IPS-18c (cell line): ENCODE results near the gene AGTPBP1.
"Not testable (repeated sequence)": the region's sequence is repeated elsewhere in the genome, so short reads cannot be mapped to it uniquely, and the experiment has no call there.

Source experiments
- H3K4me3 ChIP-seq: 2 replicates; pipeline ENCODE4 v1.7.0; 2013; ENCODE audit warnings: low read depth, mild to moderate bottlenecking, low read length, moderate library complexity; ENCODE audit not compliant: insufficient read depth
- H3K9me3 ChIP-seq: one replicate; pipeline ENCODE4 v1.6.1; 2013; ENCODE audit warnings: mild to moderate bottlenecking, low read length, moderate library complexity; ENCODE audit not compliant: control insufficient read depth, insufficient read depth

The AGTPBP1 gene

GRCh38 chr9:85741875-85742596 lies at the start of gene AGTPBP1:
Gene AGTPBP1 (minus strand): TSS chr9:85741954. CDS start chr9:85712533, 29,421 bp downstream.
- peak within 1 kb of the TSS; percentile 94 for H3K4me3 ChIP-seq
- H3K9me3 ChIP-seq = no peaks in the 10 kb centered on the region

GRCh38 chr9:85786116-85786515 lies 44.4 kb upstream of the AGTPBP1 start:
- not testable (repeated sequence) for H3K4me3 ChIP-seq, H3K9me3 ChIP-seq

GRCh38 chr9:85773844-85774243 lies 32.1 kb upstream of the AGTPBP1 start:
- H3K4me3 ChIP-seq, H3K9me3 ChIP-seq: not testable (repeated sequence)

- not testable (repeated sequence) for H3K4me3 ChIP-seq
Observed at GRCh38 chr9:85761802-85762201, 20.0 kb upstream of the AGTPBP1 start.

GRCh38 chr9:85757716-85758115 lies 16.0 kb upstream of the AGTPBP1 start:
- not testable (repeated sequence) for H3K4me3 ChIP-seq, H3K9me3 ChIP-seq

More at GRCh38 chr9:85761802-85762201, 20.0 kb upstream of the AGTPBP1 start:
- not testable (repeated sequence) for H3K9me3 ChIP-seq

GRCh38 chr9:85756216-85756615 lies 14.5 kb upstream of the AGTPBP1 start:
- not testable (repeated sequence) for H3K9me3 ChIP-seq, H3K4me3 ChIP-seq

GRCh38 chr9:85746309-85746708 lies 4.6 kb upstream of the AGTPBP1 start:
- no peaks in the 10 kb centered on the region for H3K9me3 ChIP-seq
- H3K4me3 ChIP-seq = no peak overlapping the region

GRCh38 chr9:85745203-85745602 lies 3.4 kb upstream of the AGTPBP1 start:
- no peaks in the 10 kb centered on the region for H3K9me3 ChIP-seq
- H3K4me3 ChIP-seq = no peak overlapping the region

GRCh38 chr9:85744480-85744879 lies 2.7 kb upstream of the AGTPBP1 start:
- H3K9me3 ChIP-seq = no peaks in the 10 kb centered on the region
- no peak overlapping the region for H3K4me3 ChIP-seq

GRCh38 chr9:85743275-85744128 lies 1.7 kb upstream of the AGTPBP1 start:
- peak overlapping the region; percentile 22; the same call in 1 of the 2 replicates for H3K4me3 ChIP-seq
- no peaks in the 10 kb centered on the region for H3K9me3 ChIP-seq

GRCh38 chr9:85742597-85742936 lies 813 bp upstream of the AGTPBP1 start:
- Histone ChIP-seq H3K9me3 (no peaks in the 10 kb centered on the region), H3K4me3 (peak overlapping the region; percentile 67)

- no peaks in the 10 kb centered on the region for H3K9me3 ChIP-seq
- peak overlapping the region; percentile 94 for H3K4me3 ChIP-seq
Observed at GRCh38 chr9:85741095-85741874, 469 bp downstream of the AGTPBP1 start.

GRCh38 chr9:85740787-85741094 lies 1.0 kb downstream of the AGTPBP1 start:
- no peaks in the 10 kb centered on the region for H3K9me3 ChIP-seq
- peak overlapping the region; percentile 94 for H3K4me3 ChIP-seq

GRCh38 chr9:85738509-85738908 lies 3.2 kb downstream of the AGTPBP1 start:
- no peak overlapping the region for H3K4me3 ChIP-seq

GRCh38 chr9:85737671-85738070 lies 4.1 kb downstream of the AGTPBP1 start:
- no peaks in the 10 kb centered on the region for H3K9me3 ChIP-seq
- no peak overlapping the region for H3K4me3 ChIP-seq

More at GRCh38 chr9:85738509-85738908, 3.2 kb downstream of the AGTPBP1 start:
- H3K9me3 ChIP-seq = no peaks in the 10 kb centered on the region

GRCh38 chr9:85730916-85731630 lies 10.7 kb downstream of the AGTPBP1 start:
- Histone ChIP-seq H3K4me3 (no peak overlapping the region), H3K9me3 (no peaks in the 10 kb centered on the region)

- H3K4me3 ChIP-seq = no peak overlapping the region
- no peaks in the 10 kb centered on the region for H3K9me3 ChIP-seq
Observed at GRCh38 chr9:85729882-85730281, 11.9 kb downstream of the AGTPBP1 start.
